ENCODE results near the gene NID1. TPM values are rescaled to one million over a fixed set of nuclear protein-coding genes. Genes with fewer than 3 reads are reported as not detected.

The NID1 gene
- total RNA-seq, 1 experiment from 2014 or later, result 0.32 TPM

- no peaks in the 10 kb centered on the region for H3K79me2 ChIP-seq (ENCODE audit: insufficient read depth, low read length)
- H2AFZ ChIP-seq (ENCODE audit: low read depth, low read length, poor library complexity, severe bottlenecking), result no peak overlapping the region
- RAD21 ChIA-PET (ENCODE audit: low non-redundant PET in 1 of 2, low total read pairs in 2 of 2, uncharacterized antibody in 2 of 2, unreplicated experiment in 2 of 2), result no interaction called here
- no peak for ATAC-seq
- H3K9ac ChIP-seq (ENCODE audit: low read length), result no peak overlapping the region
- H4K20me1 ChIP-seq (ENCODE audit: insufficient read depth), result no peaks in the 10 kb centered on the region
- no peaks in the 10 kb centered on the region for H3K9me2 ChIP-seq (ENCODE audit: insufficient read depth)
- POLR2A ChIA-PET, result no interaction called here
- DNase-seq (ENCODE audit: low read depth, low spot score), result no peak
- no peak overlapping the region for H3K4me2 ChIP-seq (ENCODE audit: low read length)
- H3K27ac ChIP-seq (ENCODE audit: low read depth, low read length), result no peak overlapping the region
- intact Hi-C loops (cut with micrococcal nuclease), result no loop called here
- no peaks in the 10 kb centered on the region for H3K36me3 ChIP-seq (ENCODE audit: control insufficient read depth in 1 of 2, insufficient read depth in 2 of 2, low read length in 2 of 2)
- CTCF ChIA-PET, result no interaction called here
- BruUV-seq (replicated peaks), result no TSS peak
- no peaks in the 10 kb centered on the region for H3K4me1 ChIP-seq (ENCODE audit: control insufficient read depth in 1 of 2, insufficient read depth in 2 of 2, low read length in 2 of 2)
- H3K9me3 ChIP-seq (ENCODE audit: control insufficient read depth in 1 of 2, insufficient read depth in 1 of 2, low read depth in 1 of 2, low read length in 2 of 2), result no peaks in the 10 kb centered on the region
- H3K4me3 ChIP-seq (replicated peaks in 1 of 2; ENCODE audit: low read depth in 1 of 2, low read length in 2 of 2), result no peak overlapping the region
- no peaks in the 10 kb centered on the region for H3K27me3 ChIP-seq (ENCODE audit: insufficient read depth, low read length)
- TF ChIP-seq FOSL1 (IDR thresholded peaks at IDR 0.05; ENCODE audit: low read depth) (no peak), SP1 (IDR thresholded peaks at IDR 0.05; ENCODE audit: low read depth) (no peak), CBX3 (IDR thresholded peaks at IDR 0.05; ENCODE audit: low read depth) (no peak), ZNF274 (IDR thresholded peaks at IDR 0.05; ENCODE audit: low read depth, low read length) (no peak), SIN3A (IDR thresholded peaks at IDR 0.05; ENCODE audit: low read depth) (no peak), SRF (IDR thresholded peaks at IDR 0.05; ENCODE audit: low read depth) (no peak), EZH2 (IDR thresholded peaks at IDR 0.05) (no peak), ZFX (IDR thresholded peaks at IDR 0.05) (no peak), ELF1 (IDR thresholded peaks at IDR 0.05; ENCODE audit: borderline replicate concordance, low read depth) (no peak), POLR2AphosphoS5 (IDR thresholded peaks at IDR 0.05; ENCODE audit: low read depth, low read length) (no peak), TCF7L2 (IDR thresholded peaks at IDR 0.05; ENCODE audit: borderline replicate concordance, extremely low read depth, insufficient read depth, insufficient read length) (no peak), CEBPB (IDR thresholded peaks at IDR 0.05; ENCODE audit: low read depth) (no peak), ZBTB33 (IDR thresholded peaks at IDR 0.05; ENCODE audit: extremely low read depth, insufficient replicate concordance, low read length) (no peak), JUND (IDR thresholded peaks at IDR 0.05) (no peak), EGR1 (IDR thresholded peaks at IDR 0.05; ENCODE audit: low read depth) (no peak), ATF3 (IDR thresholded peaks at IDR 0.05) (no peak)
Measured at GRCh38 chr1:236029428-236029940, 35.4 kb downstream of the NID1 start.

Data from HCT116 (cell line).